GM23248 (cell line): Measurements from ENCODE around the gene MYO5A. TPM values are rescaled to one million over a fixed set of nuclear protein-coding genes. Genes with fewer than 3 reads are reported as not detected.
A peak's percentile ranks its signal among the peaks of the same experiment; 100 is the strongest.

Experiments used
- DNase-seq: peaks from one replicate; pipeline ENCODE4 v3.0.0-alpha.2; 2015
- H2AFZ ChIP-seq: fragments of 200-600 bp; sonication (generic); 2 replicates; pipeline ENCODE4 v1.6.1; 2016; ENCODE audit warnings: antibody characterized with exemption
- H3F3A ChIP-seq: fragments of 200-600 bp; sonication (generic); 2 replicates; pipeline ENCODE4 v1.6.1; 2016; ENCODE audit warnings: mild to moderate bottlenecking, antibody characterized with exemption, mixed run types; ENCODE audit not compliant: insufficient read depth
- H3K27ac ChIP-seq: fragments of 200-600 bp; sonication (generic); 2 replicates; pipeline ENCODE4 v1.5.1; 2016; ENCODE audit warnings: mild to moderate bottlenecking
- H3K27me3 ChIP-seq: fragments of 200-600 bp; sonication (generic); replicated peaks from 2 replicates; pipeline ENCODE4 v1.6.1; 2016; ENCODE audit warnings: mild to moderate bottlenecking; ENCODE audit not compliant: insufficient read depth
- H3K36me3 ChIP-seq: fragments of 200-600 bp; sonication (generic); 2 replicates; pipeline ENCODE4 v1.6.1; 2016; ENCODE audit warnings: low read depth, mild to moderate bottlenecking
- H3K4me1 ChIP-seq: fragments of 200-600 bp; sonication (generic); 2 replicates; pipeline ENCODE4 v1.6.1; 2016; ENCODE audit warnings: mild to moderate bottlenecking; ENCODE audit not compliant: insufficient read depth
- H3K4me2 ChIP-seq: fragments of 200-600 bp; sonication (generic); one replicate; pipeline ENCODE4 v1.6.1; 2016; ENCODE audit warnings: mild to moderate bottlenecking; ENCODE audit not compliant: unreplicated experiment
- H3K4me3 ChIP-seq: fragments of 200-600 bp; sonication (generic); 2 replicates; pipeline ENCODE4 v1.5.1; 2016; ENCODE audit warnings: mild to moderate bottlenecking
- H3K79me2 ChIP-seq: fragments of 200-600 bp; sonication (generic); 2 replicates; pipeline ENCODE4 v1.6.1; 2016; ENCODE audit warnings: mild to moderate bottlenecking; ENCODE audit not compliant: insufficient read depth
- H3K9ac ChIP-seq: fragments of 200-600 bp; sonication (generic); 2 replicates; pipeline ENCODE4 v1.6.1; 2016; ENCODE audit warnings: mild to moderate bottlenecking
- H3K9me2 ChIP-seq: fragments of 200-600 bp; sonication (generic); 2 replicates; pipeline ENCODE4 v1.6.1; 2016; ENCODE audit warnings: mixed run types, mild to moderate bottlenecking, moderate library complexity; ENCODE audit not compliant: insufficient read depth
- H3K9me3 ChIP-seq: fragments of 200-600 bp; sonication (generic); one replicate; pipeline ENCODE4 v1.6.1; 2017; ENCODE audit warnings: low read depth
- H4K20me1 ChIP-seq: fragments of 200-600 bp; sonication (generic); 2 replicates; pipeline ENCODE4 v1.6.0; 2016; ENCODE audit not compliant: insufficient read depth
- EZH2 ChIP-seq: fragments of 200-600 bp; sonication (generic); IDR thresholded peaks from 2 replicates; pipeline ENCODE4 v1.6.1; 2018; ENCODE audit warnings: antibody characterized with exemption, mild to moderate bottlenecking; ENCODE audit not compliant: insufficient read depth, poor library complexity, severe bottlenecking
- EZH2phosphoT487 ChIP-seq: fragments of 200-600 bp; sonication (generic); IDR thresholded peaks from 2 replicates; pipeline ENCODE4 v1.6.1; 2018; ENCODE audit warnings: antibody characterized with exemption, moderate library complexity, mild to moderate bottlenecking, low read depth; ENCODE audit not compliant: insufficient read depth
- WGBS, 2 experiments: methylation state at CpG; one replicate each; pipeline ENCODE4 v1.1.6; 2015 to 2017; ENCODE audit warnings: low lambda C conversion rate in 2 of 2, low coverage in 1 of 2; ENCODE audit errors: missing lambda C conversion rate in 2 of 2; 5-methylcytosine and 5-hydroxymethylcytosine counted together
- in situ Hi-C: fragments of 300-500 bp; cut with MboI; formaldehyde crosslinking; loops from 2 replicates; pipeline ENCODE4 v1.15.0; 2020
- polyA plus RNA-seq: library from polyadenylated mRNA; unstranded; fragments of >200 nt; fragmentation: Nextera tagmentation; extraction: Ambion mirVana; gene quantifications from 2 replicates; pipeline ENCODE4 v1.2.1, GENCODE V29; 2016
- total RNA-seq: library from RNA; depleted of rRNA; stranded (reverse); fragments of >200 nt; shearing (Covaris generic); gene quantifications from 2 replicates; pipeline ENCODE4 v1.2.3, GENCODE V29; 2014

MYO5A gene
- total and polyA plus RNA-seq, 2 experiments from 2014 or later, result 12.1 to 33.3 TPM

- no peak overlapping the region for H3K4me2 ChIP-seq
- no peaks in the 10 kb centered on the region for H3K79me2 ChIP-seq
- TF ChIP-seq EZH2 (no peak), EZH2phosphoT487 (no peak)
- H3K4me1 ChIP-seq, result peaks cover 29% of the 10 kb centered on the region
- no peak overlapping the region for H3K4me3 ChIP-seq
- DNase-seq, result no peak
- H3K27me3 ChIP-seq, result no peaks in the 10 kb centered on the region
- no peaks in the 10 kb centered on the region for H4K20me1 ChIP-seq
- in situ Hi-C loops, result loop anchor here (25.0 kb wide), 1 partner anchor 398 kb away; no protein-coding TSS in a partner anchor
- H3K36me3 ChIP-seq, result no peaks in the 10 kb centered on the region; the same call in 1 of the 2 replicates
- no peak overlapping the region for H3K27ac ChIP-seq
- no peak overlapping the region for H2AFZ ChIP-seq
- no peaks in the 10 kb centered on the region for H3K9me3 ChIP-seq
- peaks cover 23% of the 10 kb centered on the region for H3F3A ChIP-seq
- 96 to 100% methylated on average over 1 of the region's 1 CpG for WGBS, 2 experiments
- no peak overlapping the region for H3K9ac ChIP-seq
- no peaks in the 10 kb centered on the region for H3K9me2 ChIP-seq
These were observed 189.8 kb downstream of the MYO5A start for GRCh38 chr15:52338891-52339290.

GRCh38 chr15:52338058-52338457 is 190.6 kb downstream of the MYO5A start:
- Histone ChIP-seq H3K27ac (no peak overlapping the region), H4K20me1 (no peaks in the 10 kb centered on the region), H3K9ac (no peak overlapping the region), H3K79me2 (no peaks in the 10 kb centered on the region), H2AFZ (no peak overlapping the region), H3K4me1 (peaks cover 30% of the 10 kb centered on the region), H3K9me3 (no peaks in the 10 kb centered on the region), H3K9me2 (no peaks in the 10 kb centered on the region), H3K4me2 (no peak overlapping the region), H3K4me3 (no peak overlapping the region), H3K36me3 (no peaks in the 10 kb centered on the region; the same call in 1 of the 2 replicates), H3F3A (peaks cover 23% of the 10 kb centered on the region), H3K27me3 (no peaks in the 10 kb centered on the region)
- WGBS, 2 experiments, result 98 to 99% methylated on average over 3 of the region's 3 CpGs
- in situ Hi-C loops, result loop anchor here (25.0 kb wide), 1 partner anchor 399 kb away; no protein-coding TSS in a partner anchor
- TF ChIP-seq EZH2, result no peak
- TF ChIP-seq EZH2phosphoT487, result no peak
- DNase-seq, result no peak

- 86 to 88% methylated on average over 5 of the region's 5 CpGs for WGBS, 2 experiments
These were observed 191.4 kb downstream of the MYO5A start for GRCh38 chr15:52337198-52337853.

GRCh38 chr15:52336529-52336928 is 192.2 kb downstream of the MYO5A start:
- TF ChIP-seq EZH2 (no peak), EZH2phosphoT487 (no peak)
- Histone ChIP-seq H3K27me3 (no peaks in the 10 kb centered on the region), H3K4me3 (no peak overlapping the region), H3K27ac (no peak overlapping the region), H3K9me2 (no peaks in the 10 kb centered on the region), H3K9ac (no peak overlapping the region), H3K9me3 (no peaks in the 10 kb centered on the region), H3K36me3 (no peaks in the 10 kb centered on the region; the same call in 1 of the 2 replicates), H3K4me2 (no peak overlapping the region), H2AFZ (no peak overlapping the region), H4K20me1 (no peaks in the 10 kb centered on the region), H3K79me2 (no peaks in the 10 kb centered on the region), H3K4me1 (peaks cover 30% of the 10 kb centered on the region), H3F3A (peaks cover 31% of the 10 kb centered on the region)
- in situ Hi-C loops, result loop anchor here (25.0 kb wide), 1 partner anchor 401 kb away; no protein-coding TSS in a partner anchor
- WGBS, 2 experiments, result 88 to 95% methylated on average over 4 of the region's 4 CpGs
- DNase-seq, result no peak

More at GRCh38 chr15:52337198-52337853, 191.4 kb downstream of the MYO5A start:
- Histone ChIP-seq H3K4me2 (peak overlapping the region; percentile 20), H4K20me1 (no peaks in the 10 kb centered on the region), H2AFZ (no peak overlapping the region), H3K36me3 (no peaks in the 10 kb centered on the region; the same call in 1 of the 2 replicates), H3K9me3 (no peaks in the 10 kb centered on the region), H3K9me2 (no peaks in the 10 kb centered on the region), H3K27ac (no peak overlapping the region), H3K9ac (no peak overlapping the region), H3K4me1 (peaks cover 30% of the 10 kb centered on the region), H3K79me2 (no peaks in the 10 kb centered on the region), H3F3A (peaks cover 23% of the 10 kb centered on the region), H3K27me3 (no peaks in the 10 kb centered on the region), H3K4me3 (no peak overlapping the region)
- peak; percentile 78 for DNase-seq
- TF ChIP-seq EZH2phosphoT487, result no peak
- TF ChIP-seq EZH2, result no peak
- in situ Hi-C loops, result loop anchor here (25.0 kb wide), 1 partner anchor 400 kb away; no protein-coding TSS in a partner anchor
